ENCODE results near the gene MSANTD2. TPM values are rescaled to one million over a fixed set of nuclear protein-coding genes. Genes with fewer than 3 reads are reported as not detected.

The MSANTD2 gene
- total and polyA plus RNA-seq, 2 donors (not counting 1 experiment from before 2014, with no cell fraction given), result 11.1 to 26.8 TPM

- CTCF ChIA-PET, result interaction anchor here (0.7 to 10.0 kb wide), 2 partner anchors 159 to 162 kb away, joined by 4 to 155 read pairs; partner anchors contain the start of genes SIAE and SPA17
- no peaks in the 10 kb centered on the region for H3K4me1 Mint-ChIP-seq
- H3K4me1 ChIP-seq (ENCODE audit: control insufficient read depth in 2 of 2, insufficient read depth in 2 of 2, low read length in 2 of 2), result no peaks in the 10 kb centered on the region
- DNase-seq (no peak), ATAC-seq (ENCODE audit: low read depth) (no peak)
- no peak overlapping the region for H3K4me3 ChIP-seq (ENCODE audit: control extremely low read depth in 1 of 5, extremely low read depth in 1 of 5, insufficient read depth in 1 of 5, low read depth in 2 of 5, low read length in 4 of 5)
- TF ChIP-seq CTCF (IDR thresholded peaks at IDR 0.05), result no peak
- no peak for TF ChIP-seq EZH2 (IDR thresholded peaks at IDR 0.05; ENCODE audit: borderline replicate concordance, insufficient read depth, low read depth, low read length, poor library complexity, severe bottlenecking)
- no peaks in the 10 kb centered on the region for H4K20me1 ChIP-seq (ENCODE audit: control insufficient read depth, insufficient read depth, low read length, poor library complexity, severe bottlenecking)
- no peak overlapping the region for H3K27ac Mint-ChIP-seq
- H3K36me3 ChIP-seq (replicated peaks in 1 of 2; ENCODE audit: control extremely low read depth in 1 of 2, control insufficient read depth in 1 of 2, extremely low read depth in 1 of 2, insufficient read depth in 2 of 2, low read length in 1 of 2), result no peaks in the 10 kb centered on the region
- no peak overlapping the region for H3K27ac ChIP-seq (ENCODE audit: low read length in 2 of 2)
- POLR2A ChIA-PET, result no interaction called here
- intact Hi-C loops (cut with micrococcal nuclease), result no loop called here
- no peaks in the 10 kb centered on the region for H3K9me3 ChIP-seq (ENCODE audit: control extremely low read depth in 1 of 3, control insufficient read depth in 2 of 3, insufficient read depth in 1 of 3, low read length in 2 of 3)
- no peak overlapping the region for H3K4me2 ChIP-seq (replicated peaks; ENCODE audit: low read depth, low read length, poor library complexity, severe bottlenecking)
- H3K27me3 ChIP-seq (replicated peaks in 1 of 4; ENCODE audit: control extremely low read depth in 1 of 4, control insufficient read depth in 3 of 4, insufficient read depth in 4 of 4, low read length in 3 of 4), result peaks cover 0 to 8% (median 4%) of the 10 kb centered on the region in 4 experiments
- WGBS (ENCODE audit: insufficient coverage), result 69% methylated on average over 3 of the region's 3 CpGs
- peaks cover 38% of the 10 kb centered on the region for H3K27me3 Mint-ChIP-seq
- H3K9me3 Mint-ChIP-seq (ENCODE audit: insufficient read depth), result no peaks in the 10 kb centered on the region
- no peak overlapping the region for H3K4me3 Mint-ChIP-seq
- no peaks in the 10 kb centered on the region for H3K79me2 ChIP-seq (ENCODE audit: control insufficient read depth, insufficient read depth, low read length)
- H3K9ac ChIP-seq (ENCODE audit: low read length), result no peak overlapping the region
- H2AFZ ChIP-seq (ENCODE audit: insufficient read depth, low read depth, low read length, poor library complexity, severe bottlenecking), result no peak overlapping the region
Measured at GRCh38 chr11:124830749-124831148, 30.5 kb upstream of the MSANTD2 start.

GRCh38 chr11:124829986-124830385, 29.8 kb upstream of the MSANTD2 start:
- ATAC-seq (ENCODE audit: low read depth), result no peak
- H3K4me3 Mint-ChIP-seq, result no peak overlapping the region
- no peak overlapping the region for H3K4me3 ChIP-seq (ENCODE audit: control extremely low read depth in 1 of 5, extremely low read depth in 1 of 5, insufficient read depth in 1 of 5, low read depth in 2 of 5, low read length in 4 of 5)
- ChIA-PET CTCF (interaction anchor here (0.7 kb wide), 1 partner anchor 161 kb away, joined by 4 read pairs; no protein-coding TSS in a partner anchor), POLR2A (no interaction called here)
- H3K4me2 ChIP-seq (replicated peaks; ENCODE audit: low read depth, low read length, poor library complexity, severe bottlenecking), result no peak overlapping the region
- H3K9me3 ChIP-seq (ENCODE audit: control extremely low read depth in 1 of 3, control insufficient read depth in 2 of 3, insufficient read depth in 1 of 3, low read length in 2 of 3), result no peaks in the 10 kb centered on the region
- no peaks in the 10 kb centered on the region for H4K20me1 ChIP-seq (ENCODE audit: control insufficient read depth, insufficient read depth, low read length, poor library complexity, severe bottlenecking)
- no peak for TF ChIP-seq EZH2 (IDR thresholded peaks at IDR 0.05; ENCODE audit: borderline replicate concordance, insufficient read depth, low read depth, low read length, poor library complexity, severe bottlenecking)
- no peak for TF ChIP-seq CTCF (IDR thresholded peaks at IDR 0.05)
- H3K27ac Mint-ChIP-seq, result no peak overlapping the region
- H3K4me1 Mint-ChIP-seq, result no peaks in the 10 kb centered on the region
- H3K27ac ChIP-seq (ENCODE audit: low read length in 2 of 2), result no peak overlapping the region
- no peaks in the 10 kb centered on the region for H3K4me1 ChIP-seq (ENCODE audit: control insufficient read depth in 2 of 2, insufficient read depth in 2 of 2, low read length in 2 of 2)
- H3K9me3 Mint-ChIP-seq (ENCODE audit: insufficient read depth), result no peaks in the 10 kb centered on the region
- intact Hi-C loops (cut with micrococcal nuclease), result no loop called here
- no peak overlapping the region for H2AFZ ChIP-seq (ENCODE audit: insufficient read depth, low read depth, low read length, poor library complexity, severe bottlenecking)
- DNase-seq, result no peak
- WGBS (ENCODE audit: insufficient coverage), result 100% methylated on average over 1 of the region's 3 CpGs
- H3K27me3 ChIP-seq (replicated peaks in 1 of 4; ENCODE audit: control extremely low read depth in 1 of 4, control insufficient read depth in 3 of 4, insufficient read depth in 4 of 4, low read length in 3 of 4), result peaks cover 0 to 8% (median 3%) of the 10 kb centered on the region in 4 experiments
- no peaks in the 10 kb centered on the region for H3K79me2 ChIP-seq (ENCODE audit: control insufficient read depth, insufficient read depth, low read length)
- peaks cover 37% of the 10 kb centered on the region for H3K27me3 Mint-ChIP-seq
- no peak overlapping the region for H3K9ac ChIP-seq (ENCODE audit: low read length)
- no peaks in the 10 kb centered on the region for H3K36me3 ChIP-seq (replicated peaks in 1 of 2; ENCODE audit: control extremely low read depth in 1 of 2, control insufficient read depth in 1 of 2, extremely low read depth in 1 of 2, insufficient read depth in 2 of 2, low read length in 1 of 2)

Measured in B cell (primary cell).